Measurements from ENCODE around the gene ENTPD1.

- TF ChIP-seq CTCF (IDR thresholded peaks at IDR 0.05) = no peak
- TF ChIP-seq ZFX (IDR thresholded peaks at IDR 0.05; ENCODE audit: borderline replicate concordance) = no peak
Measured at GRCh38 chr10:95873651-95874050, 117.7 kb downstream of the ENTPD1 start.
